Activated CD8-positive, alpha-beta memory T cell treated with anti-CD3 and anti-CD28 coated beads, Interleukin-2, amount 10 ng/mL, durations not matched to agents 7 days and 5 days (primary cell): ENCODE measurements around the gene PRMT5. TPM values are rescaled to one million over a fixed set of nuclear protein-coding genes. Genes with fewer than 3 reads are reported as not detected.
"Not testable (repeated sequence)": the region's sequence is repeated elsewhere in the genome, so short reads cannot be mapped to it uniquely, and the experiment has no call there.

Experiments
- ATAC-seq: fragments of 150-1000 bp; cut with Tn5 transposase; one replicate; pipeline ENCODE4 v1.10.0; 2021; ENCODE audit warnings: moderate library complexity
- CTCF ChIA-PET: fragments of 350-600 bp; sonication (Branson Sonifier 250); formaldehyde crosslinking; loops from one replicate; lab custom pipeline; 2021; ENCODE audit warnings: antibody characterized with exemption; lab: Charles Lee
- DNase-seq: peaks from one replicate; pipeline ENCODE4 v3.0.0-alpha.2; 2020
- H3K27ac Mint-ChIP-seq: one replicate; pipeline ENCODE4 v1.8.0; 2021; ENCODE audit warnings: mild to moderate bottlenecking, mixed read lengths
- H3K27me3 Mint-ChIP-seq: one replicate; pipeline ENCODE4 v1.8.0; 2021; ENCODE audit warnings: mixed read lengths
- H3K36me3 Mint-ChIP-seq: one replicate; pipeline ENCODE4 v1.8.0; 2021; ENCODE audit warnings: mild to moderate bottlenecking, mixed read lengths
- H3K4me1 Mint-ChIP-seq: one replicate; pipeline ENCODE4 v1.8.0; 2021; ENCODE audit warnings: mixed read lengths
- H3K4me3 Mint-ChIP-seq: one replicate; pipeline ENCODE4 v1.8.0; 2021; ENCODE audit warnings: mild to moderate bottlenecking, moderate library complexity, mixed read lengths
- H3K9me3 Mint-ChIP-seq: one replicate; pipeline ENCODE4 v1.8.0; 2022; ENCODE audit warnings: low read depth, mixed read lengths
- total RNA-seq, 2 experiments: library from RNA; stranded (reverse); gene quantifications; one replicate each; pipeline ENCODE4 v1.2.3, GENCODE V29; 2021

PRMT5 gene
- total RNA-seq, 2 experiments from 2014 or later: 49.2 to 84.0 TPM

DNA sequence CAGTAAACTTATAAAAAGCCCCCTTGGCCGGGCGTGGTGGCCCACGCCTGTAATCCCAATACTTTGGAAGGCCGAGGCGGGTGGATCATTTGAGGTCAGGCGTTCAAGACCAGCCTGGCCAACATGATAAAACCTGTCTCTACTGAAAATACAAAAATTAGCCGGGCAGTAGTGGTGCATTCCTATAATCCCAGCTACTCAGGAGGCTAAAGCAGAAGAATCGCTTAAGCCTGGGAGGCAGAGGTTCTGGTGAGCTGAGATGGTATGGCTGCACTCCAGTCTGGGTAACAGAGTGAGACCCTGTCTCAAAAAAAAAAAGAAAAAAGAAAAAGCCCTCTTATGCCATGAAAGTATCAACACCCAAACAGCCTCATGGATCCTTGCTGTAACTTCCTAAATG is 3.7 kb downstream of the PRMT5 start:
- H3K4me1 Mint-ChIP-seq: peaks cover 27% of the 10 kb centered on the region
- CTCF ChIA-PET: no interaction called here
- DNase-seq: no peak
- no peak overlapping the region for H3K27ac Mint-ChIP-seq
- ATAC-seq: no peak
- no peaks in the 10 kb centered on the region for H3K27me3 Mint-ChIP-seq
- H3K9me3 Mint-ChIP-seq: no peaks in the 10 kb centered on the region
- H3K4me3 Mint-ChIP-seq: no peak overlapping the region
- peaks cover 43% of the 10 kb centered on the region for H3K36me3 Mint-ChIP-seq

DNA sequence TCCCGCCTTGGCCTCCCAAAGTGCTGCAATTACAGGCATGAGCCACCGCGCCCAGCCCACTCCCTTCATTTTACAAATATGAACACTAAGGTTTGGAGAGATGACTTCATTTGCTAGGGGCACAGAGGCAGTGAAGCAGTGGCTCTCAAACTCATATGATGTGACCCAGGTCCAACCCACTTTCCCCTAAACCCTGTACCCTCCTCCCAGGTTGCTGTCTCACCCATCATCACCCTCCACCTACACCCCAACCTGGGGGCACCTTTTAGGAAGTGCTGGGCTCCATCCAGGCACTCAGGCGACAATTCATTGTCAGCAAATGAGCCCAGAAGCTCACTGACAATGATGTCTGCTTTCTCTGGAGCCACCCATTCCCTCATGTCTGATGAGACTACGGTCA is 5.4 kb downstream of the PRMT5 start:
- Mint-ChIP-seq H3K36me3 (peaks cover 46% of the 10 kb centered on the region), H3K4me3 (no peak overlapping the region), H3K4me1 (peaks cover 37% of the 10 kb centered on the region), H3K27me3 (no peaks in the 10 kb centered on the region), H3K27ac (no peak overlapping the region), H3K9me3 (no peaks in the 10 kb centered on the region)
- CTCF ChIA-PET: no interaction called here
- no peak for DNase-seq
- no peak for ATAC-seq

DNA sequence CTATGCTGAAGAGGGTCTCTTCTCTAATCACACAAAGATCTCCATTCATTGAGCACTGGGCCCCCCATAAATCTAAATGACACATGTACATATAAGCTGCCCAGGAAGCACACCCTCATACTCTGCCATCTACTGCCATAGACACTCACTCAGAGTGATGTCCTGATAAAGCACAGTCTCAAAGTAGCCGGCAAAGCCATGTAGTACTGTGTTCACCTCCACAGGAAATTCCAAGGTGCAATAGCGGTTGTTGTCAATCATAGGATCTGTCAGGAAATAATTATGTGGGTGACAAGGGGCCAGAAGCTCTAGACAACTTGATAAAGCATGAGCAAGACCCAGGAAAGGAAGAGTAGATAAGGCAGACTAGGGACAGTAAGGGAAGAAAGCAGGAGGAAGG is 6.9 kb downstream of the PRMT5 start:
- DNase-seq (no peak), ATAC-seq (no peak)
- H3K9me3 Mint-ChIP-seq: no peaks in the 10 kb centered on the region
- CTCF ChIA-PET: no interaction called here
- no peak overlapping the region for H3K4me3 Mint-ChIP-seq
- no peaks in the 10 kb centered on the region for H3K27me3 Mint-ChIP-seq
- H3K27ac Mint-ChIP-seq: no peak overlapping the region
- peaks cover 49% of the 10 kb centered on the region for H3K36me3 Mint-ChIP-seq
- peaks cover 32% of the 10 kb centered on the region for H3K4me1 Mint-ChIP-seq

DNA sequence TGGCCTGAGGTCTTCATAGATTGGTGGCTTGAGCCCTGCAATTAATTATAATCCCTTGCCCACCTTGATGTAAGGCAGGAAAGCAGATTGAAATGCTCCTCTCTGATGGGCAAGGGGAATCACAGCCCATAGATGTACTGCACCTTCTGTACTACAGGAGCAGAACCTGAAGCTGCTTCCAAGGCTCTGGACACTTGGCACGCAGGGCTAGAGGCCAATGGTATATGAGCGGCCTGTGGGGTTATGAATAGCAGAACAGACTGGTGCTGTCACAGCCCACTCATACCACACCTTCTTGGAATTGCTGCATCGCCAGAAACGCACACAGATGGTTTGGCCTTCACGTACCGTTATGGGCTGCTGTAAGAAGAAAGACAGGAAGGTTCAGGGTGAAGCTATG is 8.5 kb downstream of the PRMT5 start:
- DNase-seq (no peak), ATAC-seq (no peak)
- H3K4me1 Mint-ChIP-seq: peaks cover 22% of the 10 kb centered on the region
- peaks cover 40% of the 10 kb centered on the region for H3K36me3 Mint-ChIP-seq
- CTCF ChIA-PET: interaction anchor here (0.7 to 8.1 kb wide), 9 partner anchors 9 to 200 kb away, joined by 3 to 68 read pairs (median 6); partner anchors contain the start of genes LRP10, MRPL52 and PRMT5
- no peak overlapping the region for H3K27ac Mint-ChIP-seq
- no peaks in the 10 kb centered on the region for H3K9me3 Mint-ChIP-seq
- H3K4me3 Mint-ChIP-seq: no peak overlapping the region
- no peaks in the 10 kb centered on the region for H3K27me3 Mint-ChIP-seq

DNA sequence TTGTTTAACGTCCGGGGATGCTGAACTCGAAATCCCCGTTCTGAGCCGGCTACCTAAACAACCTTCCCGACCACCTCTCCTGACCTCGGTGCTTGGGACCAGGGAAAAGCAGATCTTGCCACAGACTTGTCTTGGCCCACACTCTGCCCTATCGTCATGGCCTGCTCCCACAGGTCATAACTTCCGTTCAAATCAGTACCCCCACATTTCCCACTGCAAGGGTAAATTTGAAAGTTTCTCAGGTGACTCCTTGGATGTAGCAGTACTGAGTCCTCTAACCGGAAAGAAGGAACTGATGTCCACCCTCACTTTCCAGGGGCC is 9.6 kb downstream of the PRMT5 start:
- no peak for DNase-seq
- Mint-ChIP-seq H3K9me3 (no peaks in the 10 kb centered on the region), H3K4me3 (peak overlapping the region; percentile 88), H3K27me3 (no peaks in the 10 kb centered on the region), H3K27ac (peak overlapping the region; percentile 99), H3K4me1 (peaks cover 22% of the 10 kb centered on the region), H3K36me3 (peaks cover 37% of the 10 kb centered on the region)
- ATAC-seq: peak; percentile 13
- CTCF ChIA-PET: interaction anchor here (1.1 to 8.1 kb wide), 11 partner anchors 10 to 138 kb away, joined by 4 to 68 read pairs (median 7); partner anchors contain the start of genes AJUBA, CDH24, LRP10 and MRPL52

DNA sequence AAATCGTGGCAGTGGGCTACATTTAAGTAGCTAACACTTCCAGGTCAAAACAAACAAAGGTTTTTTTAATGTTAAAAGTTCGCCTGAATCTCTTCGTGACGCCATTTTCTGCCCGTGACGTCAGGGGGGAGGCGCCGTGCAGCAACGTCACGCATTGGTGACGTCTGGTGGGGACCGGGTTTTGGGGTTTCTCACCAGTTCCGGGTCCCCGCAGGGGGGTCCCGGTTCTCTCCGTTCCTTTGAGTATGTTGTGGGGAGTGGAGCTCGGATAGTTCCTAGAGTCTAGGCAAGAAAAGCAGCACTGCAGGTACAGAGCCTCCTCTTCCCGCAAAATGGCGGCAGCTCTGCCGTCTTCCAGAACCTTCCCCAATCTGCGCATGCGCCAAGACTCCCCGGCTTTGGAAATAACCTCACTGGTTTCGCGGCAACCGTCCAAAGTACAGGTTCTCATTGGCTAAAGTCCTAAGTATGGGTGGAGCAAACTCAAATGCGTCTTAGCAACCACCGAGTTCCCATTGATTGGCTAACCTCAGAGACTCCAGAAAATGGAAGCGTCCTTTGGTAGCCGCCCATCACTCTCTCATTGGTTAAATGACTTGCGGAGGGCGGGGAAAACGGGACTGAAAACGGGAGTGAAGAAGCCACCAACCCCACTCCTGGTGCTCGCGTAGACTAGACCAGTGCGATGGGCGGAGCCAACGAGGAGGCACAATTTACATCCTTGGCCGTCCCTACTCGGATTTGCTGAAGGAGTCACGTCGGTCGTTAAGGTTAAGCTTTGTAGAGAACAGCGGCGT is 10.2 kb downstream of the PRMT5 start, which contains the start of gene RBM23:
Gene RBM23, minus strand, starts transcription at position 346 of the 797 bp plus-strand sequence.
- Mint-ChIP-seq H3K27me3 (no peaks in the 10 kb centered on the region), H3K36me3 (peaks cover 35% of the 10 kb centered on the region), H3K9me3 (no peaks in the 10 kb centered on the region), H3K27ac (peak within 1 kb of the TSS; percentile 99), H3K4me1 (peaks cover 22% of the 10 kb centered on the region), H3K4me3 (peak within 1 kb of the TSS; percentile 88)
- ATAC-seq (peak; percentile 89), DNase-seq (peak; percentile 100)
- CTCF ChIA-PET: interaction anchor here (0.7 to 8.1 kb wide), 14 partner anchors 10 to 176 kb away, joined by 3 to 68 read pairs (median 6); partner anchors contain the start of genes ACIN1, AJUBA, C14orf119 and CDH24

DNA sequence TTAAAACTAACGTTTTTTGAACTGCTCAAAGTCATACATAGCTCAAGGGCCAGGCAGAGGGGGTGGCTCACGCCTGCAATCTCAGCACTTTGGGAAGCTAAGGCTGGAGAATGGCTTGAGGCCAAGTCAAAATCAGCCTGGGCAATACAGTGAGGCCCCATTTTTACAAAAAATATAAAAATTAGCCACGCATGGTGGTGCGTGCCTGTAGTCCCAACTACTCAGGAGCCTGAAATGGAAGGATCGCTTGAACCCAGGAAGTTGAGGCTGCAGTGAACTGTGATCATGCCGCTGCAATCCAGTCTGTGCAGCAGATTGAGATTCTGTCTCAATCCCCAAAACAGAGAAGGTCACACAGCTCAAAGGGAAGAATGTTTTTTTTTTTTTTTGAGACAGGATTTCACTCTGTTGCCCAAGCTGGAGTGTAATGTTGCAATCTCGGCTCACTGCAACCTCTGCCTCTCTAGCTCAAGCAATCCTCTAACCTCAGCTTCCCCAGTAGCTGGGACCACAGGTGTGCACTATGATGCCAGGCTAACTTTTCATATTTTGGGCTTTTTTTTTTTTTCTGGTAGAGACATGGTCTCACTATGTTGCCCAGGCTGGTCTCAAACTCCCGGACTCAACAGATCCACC is 13.2 kb downstream of the PRMT5 start:
- H3K4me1 Mint-ChIP-seq: peaks cover 30% of the 10 kb centered on the region
- no peaks in the 10 kb centered on the region for H3K9me3 Mint-ChIP-seq
- ATAC-seq (no peak), DNase-seq (no peak)
- CTCF ChIA-PET: interaction anchor here (0.7 to 8.1 kb wide), 8 partner anchors 8 to 93 kb away, joined by 3 to 68 read pairs (median 3); partner anchors contain the start of gene LRP10
- no peak overlapping the region for H3K4me3 Mint-ChIP-seq
- H3K27me3 Mint-ChIP-seq: no peaks in the 10 kb centered on the region
- H3K36me3 Mint-ChIP-seq: peaks cover 28% of the 10 kb centered on the region
- no peak overlapping the region for H3K27ac Mint-ChIP-seq

DNA sequence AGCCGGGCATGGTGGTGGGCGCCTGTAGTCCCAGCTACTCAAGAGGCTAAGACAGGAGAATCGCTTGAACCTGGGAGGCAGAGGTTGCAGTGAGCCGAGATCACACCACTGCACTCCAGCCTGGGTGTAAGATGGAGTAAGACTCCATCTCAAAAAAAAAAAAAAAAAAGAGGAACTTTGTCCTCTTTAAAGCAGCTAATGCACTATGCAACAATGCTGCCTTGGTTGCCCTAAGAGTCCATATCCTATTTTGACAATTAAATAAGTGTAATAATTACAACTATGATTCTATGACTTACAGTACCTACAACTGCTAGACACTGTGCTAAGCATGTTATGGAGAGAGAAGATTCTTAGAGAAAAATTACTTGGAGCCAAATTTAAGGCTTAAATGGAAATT is 14.3 kb downstream of the PRMT5 start:
- DNase-seq, H3K27ac Mint-ChIP-seq, H3K27me3 Mint-ChIP-seq, H3K9me3 Mint-ChIP-seq, ATAC-seq, H3K4me3 Mint-ChIP-seq: not testable (repeated sequence)
- Mint-ChIP-seq H3K36me3 (peaks cover 24% of the 10 kb centered on the region), H3K4me1 (peaks cover 24% of the 10 kb centered on the region)
- CTCF ChIA-PET: interaction anchor here (0.8 to 8.1 kb wide), 3 partner anchors 14 to 43 kb away, joined by 3 to 68 read pairs (median 38); partner anchors contain the start of gene LRP10

DNA sequence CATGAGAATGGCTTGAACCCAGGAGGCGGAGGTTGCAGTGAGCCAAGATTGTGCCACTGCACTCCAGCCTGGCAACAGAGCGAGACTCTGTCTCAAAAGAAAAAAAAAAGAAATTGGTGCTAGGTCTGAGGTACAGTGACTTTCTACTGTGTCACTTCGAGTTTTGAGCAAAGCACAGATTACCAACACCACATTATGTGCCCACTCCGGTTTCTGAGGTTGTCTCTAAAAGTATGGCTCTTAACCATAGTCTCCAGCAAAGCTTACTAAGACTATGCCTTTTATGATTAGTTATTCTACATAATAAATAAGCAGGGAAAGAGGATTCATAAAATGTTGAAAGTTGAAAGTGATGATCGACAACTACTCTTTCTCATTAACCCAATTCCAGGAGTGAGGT is 18.3 kb downstream of the PRMT5 start:
- H3K27ac Mint-ChIP-seq: no peak overlapping the region
- no peaks in the 10 kb centered on the region for H3K27me3 Mint-ChIP-seq
- CTCF ChIA-PET: interaction anchor here (0.6 to 1.3 kb wide), 5 partner anchors 9 to 705 kb away, joined by 3 to 4 read pairs (median 3); no protein-coding TSS in a partner anchor
- H3K4me1 Mint-ChIP-seq: peaks cover 12% of the 10 kb centered on the region
- H3K4me3 Mint-ChIP-seq: no peak overlapping the region
- DNase-seq (no peak), ATAC-seq (no peak)
- H3K36me3 Mint-ChIP-seq: peaks cover 34% of the 10 kb centered on the region
- no peaks in the 10 kb centered on the region for H3K9me3 Mint-ChIP-seq

DNA sequence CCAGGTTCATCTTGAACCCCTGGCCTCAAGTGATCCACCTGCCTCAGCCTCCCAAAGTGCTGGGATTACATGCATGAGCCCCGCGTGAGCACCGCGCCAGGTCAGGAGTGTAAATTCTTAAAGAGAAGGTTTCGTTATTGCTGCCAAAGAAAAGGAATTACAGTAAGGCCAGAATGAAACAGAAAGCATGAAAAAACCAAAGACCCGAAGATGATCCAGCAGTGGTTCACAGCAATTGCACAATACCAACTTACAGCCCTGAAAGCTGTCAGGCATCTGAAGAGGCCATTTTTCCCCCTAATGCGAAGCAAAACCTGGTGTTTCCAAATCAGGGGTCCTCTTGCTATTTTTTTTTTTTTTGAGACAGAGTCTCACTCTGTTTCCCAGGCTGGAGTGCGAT is 20.6 kb downstream of the PRMT5 start:
- DNase-seq: no peak
- CTCF ChIA-PET: interaction anchor here (2.1 kb wide), 1 partner anchor 78 kb away, joined by 5 read pairs; no protein-coding TSS in a partner anchor
- Mint-ChIP-seq H3K27me3 (no peaks in the 10 kb centered on the region), H3K4me1 (peaks cover 12% of the 10 kb centered on the region), H3K4me3 (no peak overlapping the region), H3K9me3 (no peaks in the 10 kb centered on the region), H3K27ac (no peak overlapping the region), H3K36me3 (peaks cover 42% of the 10 kb centered on the region)
- no peak for ATAC-seq

DNA sequence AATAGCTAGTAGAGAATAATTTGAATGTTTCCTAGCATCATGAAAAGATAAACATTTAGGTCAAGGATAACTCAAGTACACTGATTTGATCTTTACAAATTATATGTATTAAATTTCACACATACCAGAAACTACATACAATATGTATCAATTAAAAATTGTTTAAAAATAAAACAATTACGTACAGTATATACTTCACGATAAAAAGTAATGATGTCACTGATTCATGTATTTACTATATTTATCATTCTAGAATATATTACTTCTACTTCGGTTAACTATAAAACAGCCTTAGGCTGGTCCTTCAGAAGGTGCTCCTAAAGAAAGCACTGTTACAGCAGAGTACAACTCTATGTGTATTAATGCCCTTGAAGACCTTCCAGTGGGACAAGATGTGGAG is 21.7 kb downstream of the PRMT5 start:
- no peaks in the 10 kb centered on the region for H3K27me3 Mint-ChIP-seq
- H3K4me1 Mint-ChIP-seq: peaks cover 10% of the 10 kb centered on the region
- H3K36me3 Mint-ChIP-seq: peaks cover 49% of the 10 kb centered on the region
- DNase-seq: no peak
- CTCF ChIA-PET: interaction anchor here (1.1 to 2.1 kb wide), 3 partner anchors 9 to 79 kb away, joined by 3 to 5 read pairs (median 4); no protein-coding TSS in a partner anchor
- no peak overlapping the region for H3K4me3 Mint-ChIP-seq
- H3K9me3 Mint-ChIP-seq: no peaks in the 10 kb centered on the region
- no peak for ATAC-seq
- no peak overlapping the region for H3K27ac Mint-ChIP-seq

DNA sequence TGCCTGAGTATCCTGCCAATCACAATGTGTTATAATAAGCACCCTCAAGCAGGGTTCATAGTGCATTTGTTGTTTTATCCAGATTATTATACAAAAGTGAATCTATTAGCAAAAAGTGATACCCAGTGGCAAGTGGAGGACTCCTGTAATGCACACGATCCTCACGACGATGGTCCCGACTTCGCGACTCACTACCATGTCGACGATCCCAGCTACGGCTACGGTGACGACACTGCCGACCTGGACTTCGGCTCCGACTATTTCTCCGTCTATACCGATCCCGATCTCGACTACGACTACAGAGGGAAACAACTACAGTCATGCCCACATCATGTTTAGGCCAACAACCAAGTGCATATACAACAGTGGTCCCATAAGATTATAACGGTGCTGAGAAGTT is 23.1 kb downstream of the PRMT5 start:
- Mint-ChIP-seq H3K4me3 (no peak overlapping the region), H3K4me1 (peaks cover 8% of the 10 kb centered on the region), H3K9me3 (no peaks in the 10 kb centered on the region), H3K27me3 (no peaks in the 10 kb centered on the region), H3K36me3 (peaks cover 50% of the 10 kb centered on the region), H3K27ac (no peak overlapping the region)
- no peak for ATAC-seq
- CTCF ChIA-PET: interaction anchor here (1.1 to 1.4 kb wide), 2 partner anchors 10 to 34 kb away, joined by 3 to 7 read pairs; no protein-coding TSS in a partner anchor
- no peak for DNase-seq

DNA sequence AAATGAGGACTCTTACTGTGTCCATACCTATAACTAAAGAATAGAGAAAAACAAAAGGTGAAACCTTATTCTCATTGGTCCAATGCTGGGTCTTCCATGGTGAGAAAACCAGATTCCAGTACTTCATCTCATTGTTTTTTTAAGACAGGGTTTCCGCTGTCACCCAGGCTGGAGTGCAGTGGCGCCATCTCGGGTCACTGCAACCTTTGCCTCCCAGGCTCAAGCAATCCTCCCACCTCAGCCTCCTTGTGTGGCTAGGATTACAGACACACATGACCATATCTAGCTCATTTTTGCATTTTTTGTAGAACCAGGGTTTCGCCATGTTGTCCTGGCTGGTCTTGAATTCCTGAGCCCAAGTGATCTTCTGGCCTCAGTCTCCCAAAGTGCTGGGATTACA is 23.5 kb downstream of the PRMT5 start:
- Mint-ChIP-seq H3K4me3 (no peak overlapping the region), H3K9me3 (no peaks in the 10 kb centered on the region), H3K27me3 (no peaks in the 10 kb centered on the region), H3K27ac (no peak overlapping the region), H3K4me1 (peaks cover 12% of the 10 kb centered on the region), H3K36me3 (peaks cover 51% of the 10 kb centered on the region)
- ATAC-seq (no peak), DNase-seq (no peak)
- CTCF ChIA-PET: interaction anchor here (1.1 to 1.4 kb wide), 2 partner anchors 10 to 33 kb away, joined by 3 to 7 read pairs; no protein-coding TSS in a partner anchor
